ENCODE measurements around the gene SPO11.

SPO11 gene, protein sequence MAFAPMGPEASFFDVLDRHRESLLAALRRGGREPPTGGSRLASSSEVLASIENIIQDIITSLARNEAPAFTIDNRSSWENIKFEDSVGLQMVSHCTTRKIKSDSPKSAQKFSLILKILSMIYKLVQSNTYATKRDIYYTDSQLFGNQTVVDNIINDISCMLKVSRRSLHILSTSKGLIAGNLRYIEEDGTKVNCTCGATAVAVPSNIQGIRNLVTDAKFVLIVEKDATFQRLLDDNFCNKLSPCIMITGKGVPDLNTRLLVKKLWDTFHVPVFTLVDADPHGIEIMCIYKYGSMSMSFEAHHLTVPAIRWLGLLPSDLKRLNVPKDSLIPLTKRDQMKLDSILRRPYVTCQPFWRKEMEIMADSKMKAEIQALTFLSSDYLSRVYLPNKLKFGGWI

DNA sequence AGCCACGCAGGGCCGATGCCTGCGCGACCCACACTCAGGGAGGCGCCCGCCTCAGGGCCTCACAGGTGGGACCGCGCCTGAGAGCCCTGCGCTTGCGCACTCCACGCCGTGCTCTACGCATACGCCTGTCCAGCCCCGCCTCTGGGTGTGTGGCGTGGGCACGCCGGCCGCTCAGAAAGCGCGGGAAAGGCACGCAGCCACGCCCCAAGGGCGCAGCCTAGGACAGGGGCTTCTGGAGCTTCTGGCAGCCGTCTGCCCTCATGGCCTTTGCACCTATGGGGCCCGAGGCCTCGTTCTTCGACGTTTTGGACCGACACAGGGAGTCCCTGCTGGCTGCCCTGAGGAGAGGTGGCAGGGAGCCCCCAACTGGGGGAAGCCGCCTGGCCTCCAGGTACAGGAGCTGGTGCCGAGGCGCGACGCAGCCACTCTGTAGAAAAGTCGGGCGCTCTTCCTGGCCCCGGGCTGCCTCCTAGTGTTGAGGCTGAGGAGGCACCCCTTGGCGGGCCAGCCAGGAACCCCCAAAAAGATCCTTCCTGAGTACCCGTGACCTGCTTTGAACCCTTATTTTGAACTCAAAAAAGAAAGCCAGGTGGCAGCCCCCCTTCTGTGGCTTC is at the start of gene SPO11:
SPO11 (plus strand) TSS at position 196 of the 614 bp plus-strand sequence; CDS start at position 261, 65 bp downstream.
- no peak for DNase-seq (ENCODE audit: low read depth in 2 of 2)

DNA sequence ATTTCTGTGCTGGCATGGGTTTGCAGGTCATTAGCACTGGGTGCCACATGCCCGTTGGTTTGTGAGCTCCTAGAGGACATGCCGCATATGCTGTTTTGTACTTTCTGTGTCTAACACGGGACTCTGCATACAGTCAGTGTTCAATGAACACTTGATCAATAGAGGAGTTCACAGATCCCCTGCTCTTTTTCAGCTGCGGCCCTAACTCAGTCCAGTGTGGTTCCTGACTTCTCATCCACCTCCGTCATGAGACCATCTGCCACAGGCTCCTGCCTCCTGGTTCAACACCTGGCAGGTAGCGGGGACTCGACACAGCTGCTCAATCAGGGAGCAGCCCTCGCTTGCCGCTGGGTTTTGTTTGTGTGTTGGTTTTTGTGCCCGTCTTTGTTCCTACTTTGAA is 49.4 kb upstream of the SPO11 start:
- no peak for DNase-seq (ENCODE audit: low read depth in 2 of 2)

DNA sequence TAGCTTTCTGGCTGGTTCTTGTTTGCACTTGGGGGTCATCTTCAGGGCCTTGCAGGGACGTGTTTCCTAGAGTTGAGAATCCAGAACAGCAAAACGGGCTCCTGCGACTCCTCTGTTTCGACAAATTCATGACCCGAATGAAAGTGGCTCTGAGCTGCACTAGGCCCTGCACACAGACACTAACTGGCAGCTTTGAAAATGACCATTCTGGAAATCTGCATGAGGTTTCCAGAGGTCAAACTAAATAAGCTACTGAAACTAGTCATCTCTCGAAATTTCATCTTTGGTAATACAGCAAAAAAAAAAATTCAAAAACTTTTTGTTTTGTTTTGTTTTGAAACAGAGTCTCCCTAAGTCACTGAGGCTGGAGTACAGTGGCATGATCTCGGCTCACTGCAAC is 47.7 kb upstream of the SPO11 start:
- no peak for DNase-seq (ENCODE audit: low read depth in 2 of 2)

DNA sequence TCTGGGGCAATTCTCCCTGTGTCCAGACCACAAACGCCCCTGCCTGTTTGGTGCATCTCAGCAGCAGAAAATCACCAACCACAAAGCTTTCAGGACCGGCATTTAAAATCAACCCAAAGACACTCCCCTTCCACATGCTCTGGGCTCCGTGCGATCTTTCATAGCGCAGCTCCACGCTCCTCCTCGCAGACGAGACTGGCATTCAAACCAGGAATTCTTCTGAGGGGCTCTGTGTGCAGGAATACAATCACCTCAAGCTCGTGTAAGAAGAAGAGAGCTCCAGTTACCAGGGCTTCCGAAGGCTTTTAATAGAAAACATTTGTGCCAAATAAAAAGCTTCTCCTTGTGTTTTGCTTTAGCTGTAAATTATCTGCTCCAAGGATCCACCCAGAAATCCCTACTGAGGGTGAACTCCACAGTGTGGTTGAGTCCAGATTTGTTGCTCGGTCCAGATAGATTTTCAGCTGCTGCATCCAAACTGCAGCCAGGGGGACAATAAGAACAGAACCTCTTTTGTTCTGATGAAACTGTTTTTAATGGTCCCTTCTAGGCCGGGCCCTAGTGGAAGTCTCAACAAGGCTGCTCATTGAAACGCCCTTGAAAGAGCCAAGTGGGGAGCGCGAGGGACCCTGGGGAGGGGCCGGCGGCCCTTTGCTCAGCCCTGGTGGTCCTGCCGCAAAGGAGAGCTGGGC is 46.8 kb upstream of the SPO11 start:
- no peak for DNase-seq (ENCODE audit: low read depth in 2 of 2)

DNA sequence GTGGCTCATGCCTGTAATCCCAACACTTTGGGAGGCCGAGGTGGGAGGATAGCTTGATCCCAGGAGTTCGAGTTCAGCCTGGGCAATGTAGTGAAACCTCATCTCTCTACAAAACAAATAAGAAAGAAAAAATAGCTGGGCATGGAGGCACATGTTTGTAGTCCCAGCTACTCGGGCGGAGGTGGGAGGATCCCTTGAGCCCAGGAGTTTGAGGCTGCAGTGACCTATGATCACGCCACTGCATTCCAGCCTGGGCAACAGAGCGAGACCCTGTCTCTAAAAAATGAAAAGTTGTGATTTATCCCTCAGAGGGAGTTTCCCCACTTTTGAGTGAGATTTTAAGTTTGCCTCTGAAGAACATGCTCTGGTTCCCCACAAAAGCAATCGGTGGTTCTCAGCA is 45.7 kb upstream of the SPO11 start:
- DNase-seq (ENCODE audit: low read depth in 2 of 2) = no peak

DNA sequence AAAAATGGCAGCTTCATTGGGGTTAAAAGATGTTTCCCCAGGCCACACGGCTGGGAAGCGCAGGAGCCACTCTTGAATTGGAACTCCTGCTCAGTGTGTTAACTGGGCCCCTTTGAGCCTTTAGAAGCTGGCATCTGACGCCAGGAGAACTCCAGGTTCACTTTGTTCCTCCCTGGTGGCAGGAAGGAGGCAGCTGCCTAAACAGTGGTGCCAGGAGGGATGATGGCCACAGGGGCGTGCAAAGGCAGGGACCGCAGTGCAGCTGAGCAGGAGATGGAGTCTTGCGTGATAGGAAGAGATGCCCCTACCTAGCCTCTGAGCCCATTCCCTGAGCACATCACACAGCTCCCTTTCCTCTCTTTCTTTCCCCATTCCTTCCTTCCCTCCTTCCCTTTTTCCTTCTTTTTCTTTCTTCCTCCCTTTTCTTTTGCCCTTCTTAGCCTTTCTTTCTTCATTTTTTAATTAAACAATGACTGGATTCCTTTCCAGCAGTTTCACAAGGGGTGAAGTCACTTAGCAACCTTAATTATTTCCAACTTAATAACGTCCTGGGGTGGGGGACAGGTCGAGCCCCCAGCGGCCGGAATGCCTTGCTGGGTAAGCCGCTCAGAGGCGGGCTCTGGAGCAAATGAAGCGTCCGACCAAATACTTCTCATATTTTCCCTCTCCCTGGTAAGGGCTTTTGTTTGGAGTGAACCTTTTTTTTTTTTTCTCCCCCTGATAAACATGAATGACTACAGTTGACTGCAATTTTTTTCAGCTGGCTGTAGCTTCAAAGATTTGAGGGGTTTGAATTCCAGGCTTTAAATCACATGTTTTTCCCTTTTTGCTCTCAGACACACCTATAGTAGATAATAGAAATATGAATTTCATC is 42.4 kb upstream of the SPO11 start:
- DNase-seq (ENCODE audit: low read depth in 2 of 2) = no peak

DNA sequence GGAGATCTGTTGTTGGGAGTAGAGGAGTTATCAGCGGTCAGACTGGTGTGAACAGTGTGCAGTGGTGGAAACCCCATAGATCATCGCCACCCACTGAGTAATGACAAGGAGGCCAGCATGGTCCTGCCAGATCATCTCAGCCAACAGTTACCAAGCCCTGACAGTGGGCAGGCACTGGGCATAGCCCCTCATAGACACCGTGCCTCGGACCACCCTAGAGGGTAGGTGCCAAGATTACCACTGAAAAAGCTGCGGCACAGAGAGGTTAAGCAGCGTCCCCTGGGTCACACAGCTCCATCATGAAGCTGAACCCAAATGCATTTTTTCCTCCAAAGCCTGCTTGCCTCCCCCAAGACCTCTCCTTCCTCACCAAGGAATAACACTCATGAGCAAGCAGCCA is 41.7 kb upstream of the SPO11 start:
- DNase-seq (ENCODE audit: low read depth in 2 of 2) = no peak

DNA sequence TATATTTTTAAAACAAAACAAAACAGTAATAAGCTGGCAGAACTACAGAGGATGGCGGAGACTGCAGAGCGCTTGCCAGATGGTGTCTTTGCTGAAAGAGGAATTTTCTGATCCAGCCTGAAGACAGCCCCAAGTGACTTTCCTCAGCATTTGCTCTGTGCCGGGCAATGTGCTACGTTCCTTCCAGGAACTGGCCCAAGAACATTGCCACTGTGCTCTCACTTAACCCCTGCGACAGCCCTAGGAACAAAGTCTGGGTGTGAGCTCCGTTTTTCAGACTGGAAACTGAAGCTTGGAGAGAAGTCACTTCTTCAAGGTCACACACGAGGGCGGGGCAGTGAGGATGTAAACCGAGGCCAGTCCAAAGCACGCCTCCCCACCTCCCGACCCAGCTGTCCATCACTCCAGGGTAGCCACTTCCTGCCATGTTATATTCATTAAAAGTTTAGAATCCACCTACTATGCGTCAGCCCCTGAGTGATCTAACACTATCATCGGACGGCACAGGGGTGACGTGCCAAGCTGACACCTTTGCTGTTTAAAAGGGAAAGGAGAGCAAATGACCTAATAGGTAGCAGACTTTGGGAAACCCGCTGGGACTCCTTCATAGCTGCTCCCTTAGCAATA is 40.8 kb upstream of the SPO11 start:
- DNase-seq (ENCODE audit: low read depth in 2 of 2) = no peak

DNA sequence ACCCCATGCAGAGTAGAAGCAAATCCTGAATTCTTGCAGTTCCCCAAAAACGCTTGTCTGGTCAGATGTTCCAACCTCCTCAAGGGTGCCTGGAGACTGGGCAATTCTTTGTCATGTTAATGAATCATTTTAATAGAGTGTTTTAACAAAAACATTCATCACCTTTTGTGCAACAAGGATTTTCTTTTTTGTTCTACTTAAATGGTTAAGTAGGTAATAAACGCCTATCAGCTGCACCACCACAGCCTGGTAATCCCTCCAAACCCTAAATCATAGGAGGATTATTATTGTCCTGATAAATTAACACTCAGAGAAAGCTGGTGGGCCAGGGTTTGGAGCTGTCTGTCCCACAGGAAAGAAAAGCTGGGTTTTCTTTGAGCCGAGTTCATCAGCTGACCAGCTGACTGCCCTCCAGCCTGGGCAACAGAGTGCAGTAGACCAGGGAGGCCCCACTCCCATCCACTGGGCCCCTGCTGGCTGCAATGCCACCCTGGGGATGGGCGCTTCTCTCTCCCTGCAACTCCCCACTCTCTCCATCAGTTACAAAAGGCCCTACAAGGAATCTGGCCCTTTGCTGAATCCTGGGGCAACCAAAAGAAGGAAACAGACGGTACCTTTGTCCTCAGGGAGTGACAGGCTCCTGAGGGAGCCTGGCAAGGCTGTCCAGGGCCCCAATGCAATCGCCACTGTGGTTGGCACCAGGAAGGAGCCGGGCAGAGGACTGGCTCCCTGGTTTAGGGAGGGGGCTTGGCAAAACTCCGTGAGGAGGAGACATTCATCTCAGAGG is 40.0 kb upstream of the SPO11 start:
- no peak for DNase-seq (ENCODE audit: low read depth in 2 of 2)

DNA sequence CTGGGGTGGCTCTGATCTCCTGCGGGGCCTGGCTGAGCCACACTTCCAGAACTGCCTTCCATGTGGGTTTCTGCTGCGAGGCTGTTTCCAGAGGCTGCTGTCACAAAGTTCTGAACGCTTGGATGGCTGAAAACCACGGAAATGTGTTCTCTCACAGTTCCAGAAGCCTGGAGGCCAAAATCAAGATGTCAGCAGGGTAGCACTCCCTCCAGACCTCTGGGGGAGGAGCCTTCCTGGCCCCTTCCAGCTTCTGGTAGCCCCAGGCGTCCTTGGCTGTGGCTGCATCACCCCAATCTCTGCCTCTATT is 39.5 kb upstream of the SPO11 start:
- DNase-seq (ENCODE audit: low read depth in 2 of 2) = no peak

DNA sequence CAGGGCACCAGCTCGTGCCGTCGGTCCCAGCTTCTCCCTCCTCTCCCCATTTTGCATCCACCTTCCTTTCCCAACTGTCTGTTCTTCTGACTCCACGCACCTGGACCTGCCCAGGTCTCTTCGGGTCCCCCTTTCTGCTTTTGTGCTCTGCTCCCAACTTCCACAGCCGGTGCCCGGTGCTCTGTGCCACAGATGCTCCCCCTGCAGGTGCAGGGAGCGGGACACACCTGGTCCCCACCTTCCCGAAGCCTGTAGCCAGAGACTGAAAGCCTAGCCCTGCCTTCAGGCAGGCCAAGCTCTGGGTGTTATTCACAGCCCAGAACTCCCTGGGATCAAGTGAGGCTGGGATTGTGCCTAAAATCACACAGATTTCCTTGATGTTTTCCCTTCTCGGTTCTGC is 38.6 kb upstream of the SPO11 start:
- no peak for DNase-seq (ENCODE audit: low read depth in 2 of 2)

DNA sequence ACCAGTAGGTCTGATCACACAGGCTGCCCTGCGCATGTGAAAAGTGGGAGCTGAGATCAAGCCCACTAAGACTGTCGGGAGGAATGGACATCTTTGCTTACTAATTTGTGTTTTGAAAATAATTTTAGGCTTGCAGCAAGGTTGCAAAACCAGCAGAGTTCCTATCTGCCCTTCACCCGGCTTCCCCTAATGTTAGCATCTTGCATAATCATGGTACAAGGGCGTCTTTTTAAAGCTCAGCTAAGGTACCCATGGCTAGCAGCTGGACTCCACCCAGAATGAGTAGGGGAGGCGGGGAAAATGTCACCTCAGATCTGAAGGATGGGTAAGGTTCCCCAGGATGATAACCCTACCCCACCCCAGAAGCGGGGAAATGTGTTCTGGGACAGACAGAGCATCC is 37.9 kb upstream of the SPO11 start:
- DNase-seq (ENCODE audit: low read depth in 2 of 2) = no peak

DNA sequence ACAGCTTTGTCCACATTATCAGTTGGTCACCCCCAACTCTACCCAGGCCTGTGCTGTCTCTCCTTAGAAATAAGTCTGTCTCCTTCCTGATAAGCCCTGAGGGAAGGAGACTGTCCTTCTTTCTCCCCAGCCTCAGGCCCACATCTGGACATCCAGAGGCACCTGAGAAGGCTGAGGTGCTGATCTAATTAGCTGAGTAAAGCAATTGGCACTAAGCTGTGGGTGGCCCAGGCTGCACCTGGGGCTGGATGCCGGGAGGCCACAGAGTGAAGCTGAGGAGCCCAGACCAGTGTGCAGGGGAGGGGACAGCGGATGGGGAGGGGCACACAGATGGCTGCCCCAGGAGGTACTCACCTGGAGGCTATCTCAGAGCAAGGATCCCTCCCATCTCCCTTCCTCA is 37.0 kb upstream of the SPO11 start:
- DNase-seq (ENCODE audit: low read depth in 2 of 2) = no peak

DNA sequence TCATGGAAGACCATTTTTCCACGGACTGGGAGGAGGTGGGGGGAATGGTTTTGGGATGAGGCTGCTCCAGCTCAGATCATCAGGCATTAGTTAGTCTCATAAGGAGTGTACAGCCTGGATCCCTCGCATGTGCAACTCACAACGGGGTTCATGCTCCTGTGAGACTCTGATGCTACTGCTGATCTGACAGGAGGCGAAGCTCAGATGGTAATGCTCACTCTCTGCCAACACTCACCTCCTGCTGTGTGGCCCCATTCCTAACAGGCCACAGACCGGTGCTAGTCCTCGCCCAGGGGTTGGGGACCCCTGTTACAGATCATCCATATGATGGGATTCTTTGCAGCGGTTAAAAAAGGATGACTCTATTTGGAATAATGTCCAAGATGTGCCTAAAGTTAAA is 35.6 kb upstream of the SPO11 start:
- DNase-seq (ENCODE audit: low read depth in 2 of 2) = no peak

DNA sequence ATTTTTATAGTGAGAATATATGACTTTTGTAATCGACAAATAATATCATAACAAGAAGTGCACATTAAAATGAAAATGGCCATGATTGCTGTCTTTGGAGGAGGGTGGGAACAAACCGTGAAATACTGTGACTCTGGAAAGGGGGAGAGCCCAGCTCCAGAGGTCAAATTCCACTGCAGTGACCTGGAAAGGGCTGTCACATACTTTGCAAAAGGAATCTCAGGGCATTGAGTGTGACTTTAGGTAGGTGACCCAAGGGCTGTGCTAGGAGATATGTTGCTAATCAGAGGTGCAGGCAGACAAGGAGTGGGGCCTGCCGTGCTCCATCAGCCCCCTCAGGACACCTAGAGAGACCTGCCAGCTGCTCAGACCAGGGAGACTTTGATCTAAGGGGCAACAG is 35.1 kb upstream of the SPO11 start:
- no peak for DNase-seq (ENCODE audit: low read depth in 2 of 2)

DNA sequence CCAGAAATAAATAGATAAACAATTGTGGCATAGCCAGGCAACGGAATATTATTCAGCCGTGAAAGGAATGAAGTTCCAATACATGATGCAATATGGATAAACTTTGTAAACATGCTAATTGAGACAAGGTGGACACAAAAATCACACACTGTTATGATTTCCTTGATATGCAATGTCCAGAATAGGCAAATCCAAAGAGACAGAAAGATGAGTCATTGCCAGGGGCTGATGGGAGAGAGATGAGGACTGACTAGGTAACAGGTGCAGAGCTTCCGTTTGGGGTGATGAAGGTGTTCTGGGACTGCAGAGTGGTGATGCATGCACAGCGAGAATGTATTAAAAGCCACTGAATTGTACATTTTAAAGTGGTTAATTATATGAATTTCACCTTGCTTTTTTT is 31.1 kb upstream of the SPO11 start:
- DNase-seq (ENCODE audit: low read depth in 2 of 2) = no peak

DNA sequence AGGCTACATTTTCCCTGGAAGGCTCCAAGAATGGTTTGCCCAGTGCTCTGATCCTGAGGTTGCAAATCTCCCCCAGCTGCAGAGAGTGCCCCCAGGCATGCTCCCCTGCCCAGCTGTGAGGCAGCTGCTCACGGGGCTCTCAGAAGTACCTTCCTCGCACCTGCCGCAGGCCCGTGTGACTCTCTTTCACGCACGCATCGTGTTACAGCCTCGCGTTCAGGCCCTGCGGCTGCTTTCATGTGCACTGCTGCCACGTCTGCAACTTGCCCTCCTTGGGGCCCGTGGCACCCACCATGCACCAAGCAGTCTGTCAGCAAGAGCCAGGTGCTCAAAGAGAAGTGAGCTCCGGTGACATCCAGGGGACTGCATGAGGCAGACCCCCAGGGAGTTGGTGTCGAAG is 28.6 kb upstream of the SPO11 start:
- DNase-seq (ENCODE audit: low read depth in 2 of 2) = no peak

DNA sequence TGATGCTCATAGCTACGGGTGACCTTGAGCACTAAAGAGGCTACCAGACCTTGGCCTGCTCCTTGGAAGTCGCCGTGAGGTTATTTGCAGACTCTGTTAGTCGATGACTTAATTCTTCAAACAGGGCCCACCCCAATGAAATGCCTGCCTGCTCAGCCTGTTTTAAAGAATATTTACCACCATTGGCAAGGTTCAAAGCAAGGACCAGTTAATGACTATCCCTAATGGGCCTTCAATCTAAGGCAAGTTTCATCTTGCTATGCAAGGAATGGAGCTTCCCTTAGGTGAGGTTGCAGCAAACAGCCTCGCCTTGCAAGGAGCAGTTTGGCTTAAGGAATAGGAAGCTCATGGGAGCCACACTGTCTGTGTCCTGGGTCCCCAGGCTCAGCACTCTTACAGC is 22.9 kb upstream of the SPO11 start:
- DNase-seq (ENCODE audit: low read depth in 2 of 2) = no peak

DNA sequence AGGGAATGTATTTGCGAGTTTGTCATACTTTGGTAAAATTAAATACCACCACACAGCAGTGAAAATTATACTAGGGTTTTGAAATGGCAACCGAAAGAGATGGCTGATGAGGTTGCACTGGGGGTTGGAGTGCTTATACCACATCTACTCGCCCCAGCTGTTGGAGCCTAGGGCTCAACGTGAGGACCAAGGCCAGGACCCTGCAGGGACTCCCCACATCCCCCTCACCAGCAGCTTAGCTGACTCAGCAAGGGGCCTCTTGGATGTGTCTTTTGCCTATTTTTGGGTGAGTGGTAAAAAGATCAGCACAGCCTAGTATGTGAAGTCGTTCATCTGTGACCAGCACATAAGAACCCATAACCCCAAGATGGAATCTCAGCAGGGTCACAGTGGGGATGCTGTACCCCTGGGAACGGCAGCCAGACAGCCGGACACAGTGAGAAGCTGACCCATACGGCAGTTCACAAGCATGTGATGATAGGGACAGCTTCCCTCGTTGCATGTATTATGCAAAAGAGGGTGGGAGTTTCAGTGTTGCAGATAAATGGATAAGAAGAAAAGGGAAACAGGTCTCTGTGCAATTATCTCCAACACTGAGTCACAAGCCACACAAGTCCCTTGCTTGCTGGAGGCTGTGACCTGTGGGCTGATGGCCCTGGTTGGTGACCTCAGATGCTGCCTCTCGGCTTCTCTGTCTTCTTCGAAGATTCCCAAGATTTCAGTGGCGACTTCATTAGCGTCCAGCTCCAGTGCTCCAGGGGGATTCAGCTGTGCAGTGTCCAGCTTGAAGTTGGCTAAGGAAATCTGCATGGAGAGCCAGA is 20.9 kb upstream of the SPO11 start:
- no peak for DNase-seq (ENCODE audit: low read depth in 2 of 2)

DNA sequence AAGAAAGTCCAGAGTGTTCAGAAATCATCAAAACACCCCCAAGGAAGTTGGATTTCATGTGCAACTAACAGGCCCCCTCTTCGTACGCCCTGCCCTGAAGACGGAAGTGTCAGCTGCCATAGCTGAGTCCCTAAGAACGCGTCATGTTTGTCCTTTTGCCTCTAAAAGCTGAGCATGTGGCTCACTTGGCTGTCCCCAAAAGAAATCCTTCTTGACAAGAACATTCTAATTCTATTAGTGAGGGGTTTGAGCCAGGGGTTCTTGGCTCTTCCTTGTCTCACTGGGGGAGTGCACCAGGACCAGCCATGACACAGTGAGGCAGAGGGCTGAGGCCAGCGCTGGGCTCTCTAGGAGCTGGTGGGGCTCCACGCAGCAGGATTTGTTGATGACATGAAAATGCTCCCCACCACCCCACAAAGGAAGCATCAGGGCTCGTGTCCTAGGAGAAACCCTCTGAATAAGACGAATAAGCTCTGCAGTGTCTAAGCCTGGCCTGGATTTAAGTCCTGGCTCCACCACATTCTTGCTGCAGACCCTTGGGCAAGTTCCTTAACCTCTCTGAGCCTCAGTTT is 20.0 kb upstream of the SPO11 start:
- DNase-seq (ENCODE audit: low read depth in 2 of 2) = no peak
